ENCODE measurements around the gene CCDC88C.
"Not testable (repeated sequence)": the region's sequence is repeated elsewhere in the genome, so short reads cannot be mapped to it uniquely, and the experiment has no call there.

Gene CCDC88C

GRCh38 chr14:91417120-91417982, at the start of gene CCDC88C:
Gene CCDC88C (minus strand): TSS chr14:91417820. CDS start chr14:91417690, 130 bp downstream.
- peak; percentile 75 for DNase-seq (ENCODE audit: low read depth)

GRCh38 chr14:91466192-91466591, 48.6 kb upstream of the CCDC88C start:
- DNase-seq (ENCODE audit: low read depth) = no peak

GRCh38 chr14:91464615-91465205, 47.1 kb upstream of the CCDC88C start:
- peak; percentile 13 for DNase-seq (ENCODE audit: low read depth)

- DNase-seq (ENCODE audit: low read depth) = no peak
Measured at GRCh38 chr14:91458612-91459011, 41.0 kb upstream of the CCDC88C start.

GRCh38 chr14:91456283-91456682, 38.7 kb upstream of the CCDC88C start:
- no peak for DNase-seq (ENCODE audit: low read depth)

- DNase-seq (ENCODE audit: low read depth) = no peak
Measured at GRCh38 chr14:91454580-91454979, 37.0 kb upstream of the CCDC88C start.

- DNase-seq (ENCODE audit: low read depth) = no peak
Measured at GRCh38 chr14:91454155-91454554, 36.5 kb upstream of the CCDC88C start.

- no peak for DNase-seq (ENCODE audit: low read depth)
Measured at GRCh38 chr14:91453744-91454143, 36.1 kb upstream of the CCDC88C start.

- no peak for DNase-seq (ENCODE audit: low read depth)
Measured at GRCh38 chr14:91444335-91445020, 26.9 kb upstream of the CCDC88C start.

- DNase-seq (ENCODE audit: low read depth) = no peak
Measured at GRCh38 chr14:91439345-91439744, 21.7 kb upstream of the CCDC88C start.

- DNase-seq (ENCODE audit: low read depth) = no peak
Measured at GRCh38 chr14:91438845-91439244, 21.2 kb upstream of the CCDC88C start.

GRCh38 chr14:91436266-91436665, 18.6 kb upstream of the CCDC88C start:
- DNase-seq (ENCODE audit: low read depth) = not testable (repeated sequence)

GRCh38 chr14:91429385-91429784, 11.8 kb upstream of the CCDC88C start:
- DNase-seq (ENCODE audit: low read depth) = no peak

- not testable (repeated sequence) for DNase-seq (ENCODE audit: low read depth)
Measured at GRCh38 chr14:91428931-91429330, 11.3 kb upstream of the CCDC88C start.

- not testable (repeated sequence) for DNase-seq (ENCODE audit: low read depth)
Measured at GRCh38 chr14:91425531-91425944, 7.9 kb upstream of the CCDC88C start.

- DNase-seq (ENCODE audit: low read depth) = no peak
Measured at GRCh38 chr14:91424813-91425530, 7.4 kb upstream of the CCDC88C start.

GRCh38 chr14:91420686-91421085, 3.1 kb upstream of the CCDC88C start:
- no peak for DNase-seq (ENCODE audit: low read depth)

GRCh38 chr14:91419451-91419850, 1.8 kb upstream of the CCDC88C start:
- no peak for DNase-seq (ENCODE audit: low read depth)

GRCh38 chr14:91419044-91419397, 1.4 kb upstream of the CCDC88C start:
- DNase-seq (ENCODE audit: low read depth) = no peak

GRCh38 chr14:91418387-91419043, 895 bp upstream of the CCDC88C start:
- peak; percentile 77 for DNase-seq (ENCODE audit: low read depth)

GRCh38 chr14:91417983-91418386, 365 bp upstream of the CCDC88C start:
- DNase-seq (ENCODE audit: low read depth) = peak; percentile 67

- no peak for DNase-seq (ENCODE audit: low read depth)
Measured at GRCh38 chr14:91416744-91417119, 888 bp downstream of the CCDC88C start.
